Neural cell (in vitro differentiated cells): Measurements from ENCODE around the gene SLC35E1. TPM values are rescaled to one million over a fixed set of nuclear protein-coding genes. Genes with fewer than 3 reads are reported as not detected.

Source experiments
- H2AFZ ChIP-seq: fragments of 200-600, 300-800 bp; sonication (generic), shearing (Covaris generic); 2 replicates; pipeline ENCODE4 v1.6.0; 2014; ENCODE audit warnings: low read depth, mild to moderate bottlenecking, antibody characterized with exemption, low read length, moderate library complexity
- H3F3A ChIP-seq: fragments of 200-600 bp; shearing (Covaris generic); 2 replicates; pipeline ENCODE4 v1.6.1; 2016; ENCODE audit warnings: mild to moderate bottlenecking, moderate library complexity, mixed read lengths, antibody characterized with exemption, low read length; ENCODE audit not compliant: insufficient read depth, poor library complexity, severe bottlenecking
- H3K27ac ChIP-seq: fragments of 200-600, 300-800 bp; sonication (generic), shearing (Covaris generic); 2 replicates; pipeline ENCODE4 v1.5.1; 2014; ENCODE audit warnings: mild to moderate bottlenecking, low read length, moderate library complexity
- H3K27me3 ChIP-seq: fragments of 300-800, 200-600 bp; sonication (generic), shearing (Covaris generic); 2 replicates; pipeline ENCODE4 v1.6.0; 2014; ENCODE audit warnings: mild to moderate bottlenecking, low read depth, low read length, moderate library complexity; ENCODE audit not compliant: insufficient read depth
- H3K36me3 ChIP-seq: fragments of 300-800, 200-600 bp; sonication (generic), shearing (Covaris generic); 2 replicates; pipeline ENCODE4 v1.5.1; 2014; ENCODE audit warnings: mild to moderate bottlenecking, antibody characterized with exemption, low read length, moderate library complexity; ENCODE audit not compliant: insufficient read depth
- H3K4me2 ChIP-seq: fragments of 300-800, 200-600 bp; sonication (generic), shearing (Covaris generic); 2 replicates; pipeline ENCODE4 v1.6.0; 2014; ENCODE audit warnings: mild to moderate bottlenecking, low read length
- H3K4me3 ChIP-seq: fragments of 300-800, 200-600 bp; sonication (generic), shearing (Covaris generic); 2 replicates; pipeline ENCODE4 v1.5.1; 2014; ENCODE audit warnings: mild to moderate bottlenecking, low read length, moderate library complexity
- H3K79me2 ChIP-seq: fragments of 200-600 bp; shearing (Covaris generic); replicated peaks from 2 replicates; pipeline ENCODE4 v1.6.0; 2014; ENCODE audit warnings: mild to moderate bottlenecking, low read length, moderate library complexity; ENCODE audit not compliant: insufficient read depth
- H3K9ac ChIP-seq: fragments of 300-800, 200-600 bp; sonication (generic), shearing (Covaris generic); 2 replicates; pipeline ENCODE4 v1.6.1; 2016; ENCODE audit warnings: mild to moderate bottlenecking, low read length, mixed read lengths
- H3K9me2 ChIP-seq: fragments of 200-600 bp; shearing (Covaris generic); 2 replicates; pipeline ENCODE4 v1.6.1; 2016; ENCODE audit warnings: mild to moderate bottlenecking, low read length, mixed read lengths; ENCODE audit not compliant: insufficient read depth
- H3K9me3 ChIP-seq: fragments of 200-600, 300-800 bp; sonication (generic), shearing (Covaris generic); 2 replicates; pipeline ENCODE4 v1.6.1; 2016; ENCODE audit warnings: mild to moderate bottlenecking, mixed run types, low read length, moderate library complexity, mixed read lengths
- H4K20me1 ChIP-seq: fragments of 200-600 bp; shearing (Covaris generic); 2 replicates; pipeline ENCODE4 v1.6.1; 2016; ENCODE audit warnings: mild to moderate bottlenecking, mixed run types; ENCODE audit not compliant: insufficient read depth
- CTCF ChIP-seq: fragments of 450-650 bp; IDR thresholded peaks from 2 replicates; pipeline ENCODE4 v1.5.1; 2014; ENCODE audit warnings: antibody characterized with exemption, mild to moderate bottlenecking, moderate library complexity; ENCODE audit not compliant: poor library complexity, severe bottlenecking
- EP300 ChIP-seq: fragments of 450-650 bp; conservative IDR thresholded peaks from 2 replicates; pipeline ENCODE4 v1.6.1; 2014; ENCODE audit warnings: antibody characterized with exemption, mild to moderate bottlenecking, moderate library complexity; ENCODE audit not compliant: poor library complexity, severe bottlenecking
- EZH2 ChIP-seq: fragments of 200-600, 300-800 bp; shearing (Covaris generic), sonication (generic); IDR thresholded peaks from 2 replicates; pipeline ENCODE4 v1.6.1; 2014; ENCODE audit warnings: antibody characterized with exemption, low read length, borderline replicate concordance, mild to moderate bottlenecking; ENCODE audit not compliant: insufficient read depth, poor library complexity, severe bottlenecking
- MXI1 ChIP-seq: fragments of 450-650 bp; conservative IDR thresholded peaks from 2 replicates; pipeline ENCODE4 v1.6.1; 2014; ENCODE audit warnings: antibody characterized with exemption, mild to moderate bottlenecking; ENCODE audit not compliant: poor library complexity, severe bottlenecking
- POLR2AphosphoS5 ChIP-seq: IDR thresholded peaks from 2 replicates; pipeline ENCODE4 v1.6.1; 2012
- RAD21 ChIP-seq: fragments of 450-650 bp; conservative IDR thresholded peaks from 2 replicates; pipeline ENCODE4 v1.6.1; 2014; ENCODE audit warnings: antibody characterized with exemption, mild to moderate bottlenecking, moderate library complexity
- REST ChIP-seq: IDR thresholded peaks from 2 replicates; pipeline ENCODE4 v1.6.1; 2012; ENCODE audit warnings: borderline replicate concordance
- SMC3 ChIP-seq: fragments of 450-650 bp; conservative IDR thresholded peaks from 2 replicates; pipeline ENCODE4 v1.6.1; 2014; ENCODE audit warnings: antibody characterized with exemption, mild to moderate bottlenecking, moderate library complexity; ENCODE audit not compliant: poor library complexity
- TAF1 ChIP-seq: IDR thresholded peaks from 2 replicates; pipeline ENCODE4 v1.6.1; 2012; ENCODE audit warnings: low read depth
- polyA plus RNA-seq: library from polyadenylated mRNA; depleted of rRNA; stranded (reverse); fragments of >200 nt; gene quantifications from 2 replicates; pipeline ENCODE4 v1.2.3, GENCODE V29; 2014

Gene SLC35E1
- polyA plus RNA-seq, 1 donor from 2014 or later = 23.9 TPM

GRCh38 chr19:16579381-16579780 lies 7.2 kb upstream of the SLC35E1 start:
- Histone ChIP-seq H3K4me2 (no peak overlapping the region), H3K4me3 (no peak overlapping the region), H3K9me2 (no peaks in the 10 kb centered on the region), H3F3A (peaks cover 3% of the 10 kb centered on the region), H3K27me3 (no peaks in the 10 kb centered on the region), H3K79me2 (peaks cover 32% of the 10 kb centered on the region), H3K27ac (no peak overlapping the region), H3K9me3 (no peaks in the 10 kb centered on the region), H4K20me1 (no peaks in the 10 kb centered on the region), H3K36me3 (no peaks in the 10 kb centered on the region), H3K9ac (no peak overlapping the region), H2AFZ (no peak overlapping the region)
- TF ChIP-seq EP300 (no peak), SMC3 (no peak), EZH2 (no peak), TAF1 (no peak), POLR2AphosphoS5 (no peak), RAD21 (no peak), REST (no peak), CTCF (no peak), MXI1 (no peak)

GRCh38 chr19:16577531-16577985 lies 5.3 kb upstream of the SLC35E1 start:
- Histone ChIP-seq H3K9me2 (no peaks in the 10 kb centered on the region), H3K36me3 (no peaks in the 10 kb centered on the region), H3K9me3 (no peaks in the 10 kb centered on the region), H3K79me2 (peaks cover 50% of the 10 kb centered on the region), H3F3A (no peaks in the 10 kb centered on the region), H3K4me2 (no peak overlapping the region), H4K20me1 (no peaks in the 10 kb centered on the region), H3K27me3 (no peaks in the 10 kb centered on the region), H3K27ac (no peak overlapping the region), H2AFZ (no peak overlapping the region), H3K9ac (no peak overlapping the region), H3K4me3 (no peak overlapping the region)
- no peak for TF ChIP-seq EP300
